Skeletal muscle satellite cell (primary cell): ENCODE data around the gene P4HA2.

ENCODE experiments used
- H3K27me3 ChIP-seq: 2 replicates; pipeline ENCODE4 v1.7.0; 2013; ENCODE audit warnings: low read length; ENCODE audit not compliant: control insufficient read depth, insufficient read depth
- H3K36me3 ChIP-seq: 2 replicates; pipeline ENCODE4 v1.7.0; 2013; ENCODE audit warnings: mild to moderate bottlenecking, control low read depth, low read length; ENCODE audit not compliant: insufficient read depth
- H3K4me1 ChIP-seq: 2 replicates; pipeline ENCODE4 v1.7.0; 2013; ENCODE audit warnings: low read length; ENCODE audit not compliant: control insufficient read depth, insufficient read depth
- H3K4me2 ChIP-seq: 2 replicates; pipeline ENCODE4 v1.7.0; 2013; ENCODE audit warnings: mild to moderate bottlenecking, low read length
- H3K4me3 ChIP-seq: 2 replicates; pipeline ENCODE4 v1.7.0; 2013; ENCODE audit warnings: low read length
- H3K9ac ChIP-seq: 2 replicates; pipeline ENCODE4 v1.7.0; 2013; ENCODE audit warnings: mild to moderate bottlenecking, low read depth, low read length, moderate library complexity
- H3K9me3 ChIP-seq: replicated peaks from 2 replicates; pipeline ENCODE4 v1.7.0; 2013; ENCODE audit warnings: mild to moderate bottlenecking, control low read depth, low read length

P4HA2 gene

DNA sequence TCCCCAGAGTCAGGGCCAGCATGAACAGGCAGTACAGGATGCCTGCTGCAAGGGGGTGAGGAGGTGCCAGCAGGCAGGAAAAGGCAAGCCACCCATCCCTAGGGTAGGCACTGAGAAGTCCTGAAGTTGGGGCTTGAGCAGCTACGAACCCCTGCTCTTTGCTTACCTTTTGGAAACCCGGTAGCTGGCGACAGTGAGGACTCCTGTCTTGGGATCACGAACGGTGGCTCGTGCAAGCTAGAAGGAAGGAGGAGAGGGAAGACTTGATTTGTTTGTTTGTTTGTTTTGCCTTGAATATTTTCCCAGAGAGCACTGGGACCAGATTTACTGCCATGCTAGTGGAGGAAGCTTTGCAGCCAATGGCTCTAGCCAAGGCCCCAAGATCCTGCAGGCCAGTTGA, 23.7 kb downstream of the P4HA2 start:
- Histone ChIP-seq H3K9me3 (no peaks in the 10 kb centered on the region), H3K9ac (no peak overlapping the region), H3K4me3 (no peak overlapping the region), H3K4me1 (peaks cover 45% of the 10 kb centered on the region), H3K27me3 (no peaks in the 10 kb centered on the region), H3K36me3 (peaks cover 89% of the 10 kb centered on the region), H3K4me2 (no peak overlapping the region)

DNA sequence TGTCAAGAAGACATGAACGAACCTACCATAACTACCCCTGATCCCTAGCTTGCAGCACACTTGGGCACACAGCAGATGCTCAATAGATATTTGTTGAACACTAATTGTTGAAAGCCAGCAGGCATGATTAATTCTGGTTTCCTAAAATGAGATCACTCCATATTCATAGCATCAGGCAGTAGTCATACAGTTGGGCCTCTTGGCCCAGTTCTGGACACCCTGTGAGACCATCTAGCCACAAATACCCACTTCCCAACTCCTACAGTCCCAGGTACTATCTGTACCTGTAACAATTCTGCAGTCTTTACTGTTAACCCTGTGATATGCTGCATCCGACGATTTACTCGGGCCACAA, 24.2 kb downstream of the P4HA2 start:
- no peaks in the 10 kb centered on the region for H3K27me3 ChIP-seq
- no peak overlapping the region for H3K4me3 ChIP-seq
- no peak overlapping the region for H3K9ac ChIP-seq
- no peak overlapping the region for H3K4me2 ChIP-seq
- peaks cover 41% of the 10 kb centered on the region for H3K4me1 ChIP-seq
- peaks cover 89% of the 10 kb centered on the region for H3K36me3 ChIP-seq
- H3K9me3 ChIP-seq = no peaks in the 10 kb centered on the region

DNA sequence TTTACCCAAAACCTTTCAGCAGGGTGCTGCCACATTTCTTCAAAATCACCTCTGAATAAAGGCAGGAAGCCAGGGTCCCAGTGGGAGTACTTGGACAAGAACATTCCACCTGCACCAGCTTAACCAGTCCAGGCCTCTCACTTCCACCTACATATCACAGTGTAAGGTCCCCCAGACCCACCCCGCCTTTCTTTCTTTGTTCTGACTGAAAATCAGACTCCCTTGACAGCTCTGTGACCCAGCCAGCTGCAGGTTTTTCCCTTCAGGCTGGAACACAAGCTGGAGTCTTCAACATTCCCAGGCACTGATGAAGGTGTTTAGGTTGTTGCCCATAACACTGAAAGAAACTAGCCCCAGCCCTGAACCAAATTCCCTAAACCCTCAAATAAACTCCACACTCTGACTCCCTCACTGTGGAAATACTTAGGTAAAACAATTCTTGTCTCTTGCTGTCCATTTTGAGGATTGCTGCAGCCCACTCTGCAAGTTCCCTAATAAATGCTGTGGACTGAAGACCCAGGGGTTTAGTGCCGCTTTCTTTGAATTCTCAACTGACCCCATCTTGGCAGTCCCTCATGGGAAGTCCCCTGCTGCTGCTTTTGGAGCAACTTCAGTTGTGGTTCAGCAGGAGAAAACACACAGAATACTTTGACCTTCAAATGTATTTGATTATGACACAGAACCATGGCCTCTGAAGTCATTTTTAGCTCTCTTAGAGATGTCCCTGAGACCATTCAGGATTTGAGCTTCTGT, 24.8 kb downstream of the P4HA2 start:
- no peak overlapping the region for H3K4me3 ChIP-seq
- H3K27me3 ChIP-seq = no peaks in the 10 kb centered on the region
- no peaks in the 10 kb centered on the region for H3K9me3 ChIP-seq
- H3K4me2 ChIP-seq = no peak overlapping the region
- H3K36me3 ChIP-seq = peaks cover 92% of the 10 kb centered on the region
- H3K4me1 ChIP-seq = peaks cover 39% of the 10 kb centered on the region
- no peak overlapping the region for H3K9ac ChIP-seq

DNA sequence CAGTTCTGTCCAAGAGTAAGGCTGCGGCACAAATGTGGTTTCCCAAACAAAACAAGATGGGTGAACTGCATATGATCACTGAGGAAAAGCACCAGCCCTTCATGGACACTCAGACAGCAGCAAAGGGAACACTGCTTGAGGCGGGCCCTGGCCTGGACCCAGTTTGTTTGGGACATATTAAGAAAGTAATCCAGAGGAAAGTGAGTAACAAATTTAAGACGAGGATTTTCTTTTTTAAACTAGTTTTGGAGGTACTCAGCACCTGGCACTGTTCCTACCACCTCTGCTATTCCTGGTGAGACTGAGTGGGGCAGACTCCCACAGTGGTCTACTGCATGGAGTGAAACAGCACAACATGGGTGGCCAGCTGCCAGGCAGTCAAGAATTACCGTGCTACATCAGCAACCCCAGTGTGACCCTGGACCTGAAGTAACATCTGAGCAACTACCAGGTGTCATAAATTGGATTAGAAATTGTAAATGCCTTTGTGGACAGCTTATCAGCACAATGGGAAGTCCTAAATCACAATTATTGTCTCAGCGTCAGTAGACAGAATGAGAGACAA, 28.5 kb downstream of the P4HA2 start:
- Histone ChIP-seq H3K27me3 (no peaks in the 10 kb centered on the region), H3K4me1 (peaks cover 13% of the 10 kb centered on the region), H3K9ac (no peak overlapping the region), H3K36me3 (peaks cover 89% of the 10 kb centered on the region), H3K4me3 (no peak overlapping the region), H3K4me2 (no peak overlapping the region), H3K9me3 (no peaks in the 10 kb centered on the region)

DNA sequence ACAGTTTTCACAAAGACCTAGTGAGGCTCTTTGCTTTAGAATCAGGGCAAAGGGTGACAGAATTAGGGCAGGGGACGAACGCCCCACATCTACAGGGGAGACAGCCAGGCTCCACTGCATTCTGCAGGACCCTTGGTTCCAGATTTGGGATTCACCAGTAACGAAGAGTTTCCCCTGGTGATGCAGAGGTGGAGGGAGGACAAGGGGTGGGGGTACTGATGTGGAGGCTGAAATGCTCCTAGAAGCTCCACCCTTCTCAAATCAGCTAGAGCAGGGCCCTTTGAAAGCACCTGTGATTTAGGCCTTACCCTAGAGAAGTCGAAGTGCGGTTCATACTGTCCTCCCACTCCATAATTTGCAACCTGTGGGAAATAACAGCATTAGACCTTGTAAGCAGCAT, 29.1 kb downstream of the P4HA2 start:
- Histone ChIP-seq H3K4me1 (peaks cover 6% of the 10 kb centered on the region), H3K4me2 (no peak overlapping the region), H3K27me3 (no peaks in the 10 kb centered on the region), H3K9ac (no peak overlapping the region), H3K9me3 (no peaks in the 10 kb centered on the region), H3K36me3 (peaks cover 89% of the 10 kb centered on the region), H3K4me3 (no peak overlapping the region)

DNA sequence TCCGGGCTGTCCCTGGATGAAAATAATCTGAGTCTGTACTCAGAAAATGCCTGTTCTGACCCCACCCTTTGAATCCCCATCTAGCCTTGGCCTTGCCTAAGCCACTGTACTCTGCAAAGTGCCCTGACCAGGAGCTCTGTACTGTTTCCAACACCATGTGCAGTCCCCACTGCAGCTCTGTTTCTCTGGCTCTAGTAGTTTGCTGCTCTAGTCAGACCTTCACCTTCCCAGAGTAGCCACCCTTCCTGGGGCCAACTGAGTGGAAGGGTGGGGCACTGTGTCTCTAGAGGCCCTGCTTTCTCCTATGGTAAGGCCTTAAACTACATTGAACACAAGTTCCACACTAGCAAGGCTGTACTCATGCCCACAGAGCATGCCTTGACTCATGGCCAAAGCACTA, 31.9 kb downstream of the P4HA2 start:
- H3K9ac ChIP-seq = no peak overlapping the region
- no peaks in the 10 kb centered on the region for H3K9me3 ChIP-seq
- no peaks in the 10 kb centered on the region for H3K27me3 ChIP-seq
- H3K4me3 ChIP-seq = no peak overlapping the region
- H3K4me2 ChIP-seq = no peak overlapping the region
- H3K4me1 ChIP-seq = no peaks in the 10 kb centered on the region
- peaks cover 79% of the 10 kb centered on the region for H3K36me3 ChIP-seq

DNA sequence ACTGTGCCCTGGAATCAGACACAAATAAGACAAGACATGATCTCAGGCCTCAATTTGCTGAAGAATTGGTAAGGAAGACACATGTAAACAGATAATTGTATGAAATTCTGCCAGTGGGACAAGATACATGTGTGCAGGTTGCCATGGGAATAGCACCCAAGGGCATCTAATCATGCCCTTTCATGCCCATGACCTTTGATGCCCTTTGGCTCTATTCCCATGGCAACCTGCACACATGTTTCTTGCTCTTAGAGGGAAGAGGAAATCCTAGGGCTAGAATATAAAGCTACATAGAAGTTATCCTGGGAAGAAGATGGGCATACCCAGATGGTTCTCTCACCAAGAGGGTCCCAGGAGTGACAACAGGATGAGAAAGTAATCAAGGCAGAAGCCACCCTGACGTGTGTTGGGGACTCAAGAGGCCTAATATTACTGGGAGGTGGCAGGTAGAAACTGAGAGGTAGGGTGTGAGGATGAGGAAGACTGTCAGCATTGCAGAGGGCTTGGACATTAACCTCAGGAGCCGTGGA, 34.4 kb downstream of the P4HA2 start:
- Histone ChIP-seq H3K4me3 (no peak overlapping the region), H3K4me2 (no peak overlapping the region), H3K36me3 (peaks cover 56% of the 10 kb centered on the region), H3K9ac (no peak overlapping the region), H3K9me3 (no peaks in the 10 kb centered on the region), H3K4me1 (no peaks in the 10 kb centered on the region), H3K27me3 (no peaks in the 10 kb centered on the region)

DNA sequence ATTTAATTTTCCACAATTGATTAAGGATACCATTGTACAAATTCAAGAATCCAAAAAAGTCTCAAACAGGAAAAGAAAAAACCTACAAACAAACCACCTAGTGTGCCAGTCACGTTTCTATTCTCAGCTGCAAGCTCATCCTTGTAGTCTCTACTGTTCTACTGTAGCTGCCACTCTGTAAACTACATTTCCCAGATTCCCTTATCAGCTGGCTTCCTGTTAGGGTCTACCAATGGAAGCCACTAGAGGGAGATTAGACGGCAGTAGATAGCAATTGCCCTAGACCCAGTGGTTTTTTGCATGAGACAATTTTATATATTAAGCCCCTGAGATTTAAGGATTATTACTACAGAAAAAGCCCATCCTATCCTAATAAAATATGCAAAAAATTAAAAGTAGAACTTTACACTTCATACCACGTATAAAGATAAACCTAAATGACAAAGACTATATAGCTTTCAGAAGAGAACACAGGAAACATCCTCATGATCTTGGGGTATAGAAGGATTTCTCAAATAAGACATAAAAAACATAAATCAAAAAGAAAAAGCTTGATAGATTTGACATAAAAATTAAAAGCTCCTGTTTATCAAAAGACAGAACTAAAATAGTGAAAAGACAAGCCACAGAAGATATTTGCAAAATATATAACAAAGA, 37.4 kb downstream of the P4HA2 start:
- H3K9me3 ChIP-seq = no peaks in the 10 kb centered on the region
- no peaks in the 10 kb centered on the region for H3K4me1 ChIP-seq
- H3K36me3 ChIP-seq = peaks cover 39% of the 10 kb centered on the region
- no peak overlapping the region for H3K4me3 ChIP-seq
- no peaks in the 10 kb centered on the region for H3K27me3 ChIP-seq
- no peak overlapping the region for H3K4me2 ChIP-seq
- no peak overlapping the region for H3K9ac ChIP-seq

DNA sequence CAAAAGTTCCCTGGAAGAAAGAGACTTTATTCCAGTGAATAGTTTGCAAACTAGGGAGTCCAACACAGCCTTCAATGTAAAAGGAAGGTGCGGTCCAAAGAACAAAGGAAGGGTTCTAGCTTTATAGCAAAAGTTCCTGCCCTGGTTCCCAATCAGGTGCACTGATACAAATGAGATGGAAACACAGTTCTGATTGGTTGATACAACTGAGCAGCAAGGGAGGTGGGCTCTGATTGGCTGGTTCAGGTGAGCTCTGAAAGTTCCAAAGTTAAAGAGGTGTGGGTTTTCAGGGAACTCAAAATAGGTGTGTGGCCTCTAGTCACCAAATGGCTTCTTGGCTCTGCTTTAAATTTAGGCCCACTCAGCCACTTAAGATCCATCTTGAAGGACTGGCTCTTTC, 43.1 kb downstream of the P4HA2 start:
- H3K36me3 ChIP-seq = peaks cover 5% of the 10 kb centered on the region
- H3K27me3 ChIP-seq = no peaks in the 10 kb centered on the region
- no peak overlapping the region for H3K4me2 ChIP-seq
- no peak overlapping the region for H3K9ac ChIP-seq
- H3K4me3 ChIP-seq = no peak overlapping the region
- H3K4me1 ChIP-seq = no peaks in the 10 kb centered on the region
- no peaks in the 10 kb centered on the region for H3K9me3 ChIP-seq

DNA sequence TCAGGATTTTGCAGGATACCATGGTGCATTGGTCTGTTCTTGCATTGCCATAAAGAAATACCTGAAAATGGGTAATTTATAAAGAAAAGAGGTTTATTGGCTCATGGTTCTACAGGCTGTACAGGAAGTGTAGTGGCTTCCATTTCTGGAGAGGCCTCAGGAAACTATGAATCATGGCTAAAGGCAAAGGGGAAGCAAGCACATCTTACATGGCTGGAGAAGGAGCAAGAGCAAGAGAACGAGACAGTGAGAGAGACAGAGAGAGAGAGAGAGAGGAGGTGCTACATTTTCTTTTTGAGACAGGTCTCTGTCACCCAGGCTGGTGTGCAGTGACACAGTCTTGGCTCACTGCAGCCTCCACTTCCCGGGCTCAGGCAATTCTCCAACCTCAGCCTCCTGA, 43.9 kb downstream of the P4HA2 start:
- Histone ChIP-seq H3K4me2 (no peak overlapping the region), H3K9ac (no peak overlapping the region), H3K9me3 (no peaks in the 10 kb centered on the region), H3K4me3 (no peak overlapping the region), H3K36me3 (peaks cover 5% of the 10 kb centered on the region), H3K4me1 (no peaks in the 10 kb centered on the region), H3K27me3 (no peaks in the 10 kb centered on the region)

DNA sequence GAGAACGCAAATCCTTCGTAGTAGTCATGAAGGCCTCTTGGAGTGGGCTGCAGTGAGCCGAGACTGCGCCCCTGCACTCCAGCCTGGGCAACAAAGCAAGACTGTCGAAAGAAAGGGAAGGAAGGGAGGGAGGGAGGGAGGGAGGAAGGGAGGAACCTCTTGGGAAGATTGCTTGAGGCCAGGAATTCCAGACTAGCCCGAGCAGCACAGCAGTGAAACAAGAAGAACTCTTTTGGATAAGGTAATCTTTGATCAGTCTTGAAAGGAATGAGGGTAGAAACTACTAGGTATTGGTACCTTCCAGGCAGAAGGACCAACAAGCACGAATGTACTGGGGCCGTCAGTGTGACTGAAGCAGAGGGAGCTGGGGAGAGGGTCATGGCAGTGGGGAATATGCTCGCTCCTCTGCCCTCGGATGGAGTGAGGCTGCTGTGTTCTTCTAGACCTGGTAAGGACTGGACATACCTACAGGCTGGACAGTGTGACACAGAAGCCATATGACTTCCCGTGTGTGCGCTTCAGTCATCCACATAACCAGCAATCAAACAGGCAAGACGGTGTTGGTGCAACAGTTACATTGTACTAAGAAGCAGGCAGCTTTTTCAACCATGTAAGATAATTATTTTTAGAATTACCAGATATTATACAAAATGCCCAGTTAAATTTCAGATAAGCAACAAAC, 45.2 kb downstream of the P4HA2 start:
- no peaks in the 10 kb centered on the region for H3K27me3 ChIP-seq
- no peak overlapping the region for H3K4me3 ChIP-seq
- H3K9ac ChIP-seq = no peak overlapping the region
- H3K4me2 ChIP-seq = no peak overlapping the region
- H3K36me3 ChIP-seq = peaks cover 4% of the 10 kb centered on the region
- H3K4me1 ChIP-seq = no peaks in the 10 kb centered on the region
- H3K9me3 ChIP-seq = no peaks in the 10 kb centered on the region
